ENCODE data around the gene BMP7. TPM values are rescaled to one million over a fixed set of nuclear protein-coding genes. Genes with fewer than 3 reads are reported as not detected.

The BMP7 gene
- total RNA-seq, 3 donors from 2014 or later, result 1.7 to 2.8 (median 2.0) TPM

- Histone ChIP-seq H3K36me3 (ENCODE audit: low read depth) (no peaks in the 10 kb centered on the region), H3K9me3 (no peaks in the 10 kb centered on the region), H3K4me1 (ENCODE audit: low read depth) (peaks cover 3% of the 10 kb centered on the region), H3K4me3 (no peak overlapping the region)
- TF ChIP-seq, protein P1, sequence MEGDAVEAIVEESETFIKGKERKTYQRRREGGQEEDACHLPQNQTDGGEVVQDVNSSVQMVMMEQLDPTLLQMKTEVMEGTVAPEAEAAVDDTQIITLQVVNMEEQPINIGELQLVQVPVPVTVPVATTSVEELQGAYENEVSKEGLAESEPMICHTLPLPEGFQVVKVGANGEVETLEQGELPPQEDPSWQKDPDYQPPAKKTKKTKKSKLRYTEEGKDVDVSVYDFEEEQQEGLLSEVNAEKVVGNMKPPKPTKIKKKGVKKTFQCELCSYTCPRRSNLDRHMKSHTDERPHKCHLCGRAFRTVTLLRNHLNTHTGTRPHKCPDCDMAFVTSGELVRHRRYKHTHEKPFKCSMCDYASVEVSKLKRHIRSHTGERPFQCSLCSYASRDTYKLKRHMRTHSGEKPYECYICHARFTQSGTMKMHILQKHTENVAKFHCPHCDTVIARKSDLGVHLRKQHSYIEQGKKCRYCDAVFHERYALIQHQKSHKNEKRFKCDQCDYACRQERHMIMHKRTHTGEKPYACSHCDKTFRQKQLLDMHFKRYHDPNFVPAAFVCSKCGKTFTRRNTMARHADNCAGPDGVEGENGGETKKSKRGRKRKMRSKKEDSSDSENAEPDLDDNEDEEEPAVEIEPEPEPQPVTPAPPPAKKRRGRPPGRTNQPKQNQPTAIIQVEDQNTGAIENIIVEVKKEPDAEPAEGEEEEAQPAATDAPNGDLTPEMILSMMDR (IDR thresholded peaks at IDR 0.05), result no peak
- no peak for DNase-seq
- peak; percentile 18 for ATAC-seq
- intact Hi-C loops (cut with DNase I, micrococcal nuclease), result no loop called here
Measured at GRCh38 chr20:57291003-57291402, 24.6 kb upstream of the BMP7 start.

GRCh38 chr20:57290178-57290484 lies 23.7 kb upstream of the BMP7 start:
- TF ChIP-seq, protein P1 (IDR thresholded peaks at IDR 0.05), result no peak
- intact Hi-C loops (cut with DNase I, micrococcal nuclease), result no loop called here
- no peak for ATAC-seq
- no peak for DNase-seq
- no peaks in the 10 kb centered on the region for H3K36me3 ChIP-seq (ENCODE audit: low read depth)
- H3K4me3 ChIP-seq, result no peak overlapping the region
- H3K9me3 ChIP-seq, result no peaks in the 10 kb centered on the region
- H3K4me1 ChIP-seq (ENCODE audit: low read depth), result peaks cover 3% of the 10 kb centered on the region

DNA sequence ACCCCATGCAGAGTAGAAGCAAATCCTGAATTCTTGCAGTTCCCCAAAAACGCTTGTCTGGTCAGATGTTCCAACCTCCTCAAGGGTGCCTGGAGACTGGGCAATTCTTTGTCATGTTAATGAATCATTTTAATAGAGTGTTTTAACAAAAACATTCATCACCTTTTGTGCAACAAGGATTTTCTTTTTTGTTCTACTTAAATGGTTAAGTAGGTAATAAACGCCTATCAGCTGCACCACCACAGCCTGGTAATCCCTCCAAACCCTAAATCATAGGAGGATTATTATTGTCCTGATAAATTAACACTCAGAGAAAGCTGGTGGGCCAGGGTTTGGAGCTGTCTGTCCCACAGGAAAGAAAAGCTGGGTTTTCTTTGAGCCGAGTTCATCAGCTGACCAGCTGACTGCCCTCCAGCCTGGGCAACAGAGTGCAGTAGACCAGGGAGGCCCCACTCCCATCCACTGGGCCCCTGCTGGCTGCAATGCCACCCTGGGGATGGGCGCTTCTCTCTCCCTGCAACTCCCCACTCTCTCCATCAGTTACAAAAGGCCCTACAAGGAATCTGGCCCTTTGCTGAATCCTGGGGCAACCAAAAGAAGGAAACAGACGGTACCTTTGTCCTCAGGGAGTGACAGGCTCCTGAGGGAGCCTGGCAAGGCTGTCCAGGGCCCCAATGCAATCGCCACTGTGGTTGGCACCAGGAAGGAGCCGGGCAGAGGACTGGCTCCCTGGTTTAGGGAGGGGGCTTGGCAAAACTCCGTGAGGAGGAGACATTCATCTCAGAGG lies 23.1 kb upstream of the BMP7 start:
- ATAC-seq (no peak), DNase-seq (no peak)
- H3K4me1 ChIP-seq (ENCODE audit: low read depth), result peaks cover 3% of the 10 kb centered on the region
- H3K9me3 ChIP-seq, result no peaks in the 10 kb centered on the region
- intact Hi-C loops (cut with DNase I, micrococcal nuclease), result no loop called here
- TF ChIP-seq, protein P1 (IDR thresholded peaks at IDR 0.05), result no peak
- H3K4me3 ChIP-seq, result no peak overlapping the region
- H3K36me3 ChIP-seq (ENCODE audit: low read depth), result no peaks in the 10 kb centered on the region

- intact Hi-C loops (cut with DNase I, micrococcal nuclease), result no loop called here
- no peaks in the 10 kb centered on the region for H3K36me3 ChIP-seq (ENCODE audit: low read depth)
- DNase-seq (peak in 1 of 3 donors; percentile 7), ATAC-seq (peak; percentile 36)
- TF ChIP-seq, protein P1 (IDR thresholded peaks at IDR 0.05), result no peak
- peaks cover 3% of the 10 kb centered on the region for H3K4me1 ChIP-seq (ENCODE audit: low read depth)
- H3K4me3 ChIP-seq, result no peak overlapping the region
- H3K9me3 ChIP-seq, result no peaks in the 10 kb centered on the region
Measured at GRCh38 chr20:57288651-57289277, 22.3 kb upstream of the BMP7 start.

GRCh38 chr20:57287901-57288300 lies 21.5 kb upstream of the BMP7 start:
- H3K36me3 ChIP-seq (ENCODE audit: low read depth), result no peaks in the 10 kb centered on the region
- intact Hi-C loops (cut with DNase I, micrococcal nuclease), result no loop called here
- ATAC-seq (no peak), DNase-seq (no peak)
- H3K4me1 ChIP-seq (ENCODE audit: low read depth), result peaks cover 3% of the 10 kb centered on the region
- no peak overlapping the region for H3K4me3 ChIP-seq
- TF ChIP-seq, protein P1 (IDR thresholded peaks at IDR 0.05), result no peak
- no peaks in the 10 kb centered on the region for H3K9me3 ChIP-seq

Data from mucosa of descending colon (tissue), 3 donors.